NCI-H187 (cell line): ENCODE measurements around the gene MSMP.

ENCODE experiments used
- DNase-seq, 2 experiments: peaks; one replicate each; lab custom pipeline; 2025; lab: John Stamatoyannopoulos, UW

The MSMP gene

GRCh38 chr9:35743880-35744518 lies 10.1 kb downstream of the MSMP start:
- DNase-seq, result no peak

GRCh38 chr9:35743452-35743851 lies 10.6 kb downstream of the MSMP start:
- DNase-seq, result no peak

- DNase-seq, result no peak
These were observed 12.3 kb downstream of the MSMP start for GRCh38 chr9:35741740-35742139.

- no peak for DNase-seq
These were observed 13.8 kb downstream of the MSMP start for GRCh38 chr9:35740243-35740642.

- DNase-seq, result no peak
These were observed 15.2 kb downstream of the MSMP start for GRCh38 chr9:35738924-35739323.

GRCh38 chr9:35738186-35738585 lies 15.9 kb downstream of the MSMP start:
- no peak for DNase-seq

- DNase-seq, result no peak
These were observed 16.9 kb downstream of the MSMP start for GRCh38 chr9:35737143-35737542.

- DNase-seq, result no peak
These were observed 17.9 kb downstream of the MSMP start for GRCh38 chr9:35736201-35736633.

- DNase-seq, result no peak
These were observed 20.0 kb downstream of the MSMP start for GRCh38 chr9:35734096-35734495.

- no peak for DNase-seq
These were observed 21.1 kb downstream of the MSMP start for GRCh38 chr9:35732800-35733541.

- peak; percentile 85 to 93 for DNase-seq
These were observed 21.8 kb downstream of the MSMP start, which contains the start of the genes CREB3 and TLN1 for GRCh38 chr9:35732185-35732799. Gene CREB3, plus strand, starts transcription at chr9:35732666. Its CDS starts 107 bp downstream, at chr9:35732773. Gene TLN1, minus strand, starts transcription at chr9:35732195. Its CDS starts 6,501 bp downstream, at chr9:35725694.

- DNase-seq, result no peak
These were observed 22.5 kb downstream of the MSMP start for GRCh38 chr9:35731415-35732184.

- no peak for DNase-seq
These were observed 23.6 kb downstream of the MSMP start for GRCh38 chr9:35730486-35730854.

- DNase-seq, result no peak
These were observed 24.2 kb downstream of the MSMP start for GRCh38 chr9:35729700-35730485.

GRCh38 chr9:35729101-35729500 lies 25.0 kb downstream of the MSMP start:
- DNase-seq, result no peak

- DNase-seq, result no peak
These were observed 25.8 kb downstream of the MSMP start for GRCh38 chr9:35728041-35728971.

- DNase-seq, result no peak
These were observed 26.4 kb downstream of the MSMP start for GRCh38 chr9:35727676-35728040.

- DNase-seq, result no peak
These were observed 27.1 kb downstream of the MSMP start for GRCh38 chr9:35726931-35727330.

- DNase-seq, result no peak
These were observed 28.7 kb downstream of the MSMP start for GRCh38 chr9:35725362-35725761.

GRCh38 chr9:35723908-35724307 lies 30.2 kb downstream of the MSMP start:
- DNase-seq, result no peak
